Left renal cortex interstitium (tissue), 4 donors: ENCODE data around the gene PCDHB2. TPM values are rescaled to one million over a fixed set of nuclear protein-coding genes. Genes with fewer than 3 reads are reported as not detected.
"Not testable (repeated sequence)": the region's sequence is repeated elsewhere in the genome, so short reads cannot be mapped to it uniquely, and the experiment has no call there.

Source experiments
- DNase-seq, 4 donors: peaks; one replicate each; pipeline ENCODE4 v3.0.0-alpha.2; 2013; ENCODE audit warnings: low read depth in 4 of 4, low spot score in 2 of 4, missing footprints in 1 of 4
- polyA plus RNA-seq, 4 donors: library from polyadenylated mRNA; unstranded; fragments of 120-200 nt; gene quantifications; one replicate each; pipeline ENCODE4 v1.2.1, GENCODE V29; 2013; ENCODE audit not compliant: insufficient read length in 4 of 4

PCDHB2 gene
- polyA plus RNA-seq, 4 donors = 3.9 to 8.5 (median 6.3) TPM

DNA sequence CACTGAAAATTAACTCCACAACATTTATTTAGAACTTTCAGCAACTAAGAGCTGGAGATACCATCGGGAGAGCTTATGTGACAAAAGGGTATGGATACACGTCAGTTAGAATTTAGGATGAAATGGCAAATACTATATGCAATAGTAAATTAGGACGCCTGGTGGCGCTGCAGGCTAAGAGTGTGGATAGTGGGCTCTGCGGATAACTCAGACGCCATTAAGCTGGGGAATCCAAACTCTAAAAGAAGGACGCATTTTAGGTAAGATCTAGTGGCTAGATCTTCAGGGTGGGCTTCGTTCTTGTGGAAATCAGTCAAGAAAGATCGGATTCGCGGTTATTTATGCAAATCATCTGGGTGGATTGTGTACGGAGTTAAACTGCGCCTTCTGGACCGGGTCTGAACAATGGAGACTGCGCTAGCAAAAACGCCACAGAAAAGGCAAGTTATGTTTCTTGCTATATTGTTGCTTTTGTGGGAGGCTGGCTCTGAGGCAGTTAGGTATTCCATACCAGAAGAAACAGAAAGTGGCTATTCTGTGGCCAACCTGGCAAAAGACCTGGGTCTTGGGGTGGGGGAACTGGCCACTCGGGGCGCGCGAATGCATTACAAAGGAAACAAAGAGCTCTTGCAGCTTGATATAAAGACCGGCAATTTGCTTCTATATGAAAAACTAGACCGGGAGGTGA, 40.8 kb downstream of the PCDHB2 start, which contains the start of gene PCDHB5:
Gene PCDHB5 (plus strand): TSS at position 177 of the 688 bp plus-strand sequence. CDS start 229 bp downstream, at position 406.
- no peak for DNase-seq

GRCh38 chr5:141135718-141136266, 41.4 kb downstream of the PCDHB2 start:
- DNase-seq = no peak

DNA sequence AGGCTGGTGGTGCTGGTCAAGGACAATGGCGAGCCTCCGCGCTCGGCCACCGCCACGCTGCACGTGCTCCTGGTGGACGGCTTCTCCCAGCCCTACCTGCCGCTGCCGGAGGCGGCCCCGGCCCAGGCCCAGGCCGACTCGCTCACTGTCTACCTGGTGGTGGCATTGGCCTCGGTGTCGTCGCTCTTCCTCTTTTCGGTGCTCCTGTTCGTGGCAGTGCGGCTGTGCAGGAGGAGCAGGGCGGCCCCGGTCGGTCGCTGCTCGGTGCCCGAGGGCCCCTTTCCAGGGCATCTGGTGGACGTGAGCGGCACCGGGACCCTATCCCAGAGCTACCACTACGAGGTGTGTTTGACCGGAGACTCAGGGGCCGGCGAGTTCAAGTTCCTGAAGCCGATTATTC, 42.9 kb downstream of the PCDHB2 start:
- DNase-seq = not testable (repeated sequence)

Other genes with a start within 250 kb of the PCDHB2 start
- gene PCDHA9, start 246.2 kb upstream of the PCDHB2 start, polyA plus RNA-seq = under 1 TPM in 3 of 4 donors, not detected in 1; 0.03 to 0.12 (median 0.05) TPM
- 1 to 10 TPM in 1 of 4 donors, under 1 TPM in 3; 0.13 to 1.1 (median 0.75) TPM for gene PCDHA10, start 238.7 kb upstream of the PCDHB2 start, polyA plus RNA-seq
- gene PCDHA11, start 225.7 kb upstream of the PCDHB2 start, polyA plus RNA-seq = under 1 TPM; 0.21 to 0.54 (median 0.36) TPM
- gene PCDHA12, start 219.3 kb upstream of the PCDHB2 start, polyA plus RNA-seq = under 1 TPM in 3 of 4 donors, not detected in 1; 0.07 to 0.14 (median 0.11) TPM
- gene PCDHA13, start 212.5 kb upstream of the PCDHB2 start, polyA plus RNA-seq = under 1 TPM in 3 of 4 donors, not detected in 1; 0.03 to 0.07 (median 0.05) TPM
- under 1 TPM; 0.03 to 0.17 (median 0.08) TPM for gene PCDHAC1, start 168.3 kb upstream of the PCDHB2 start, polyA plus RNA-seq
- under 1 TPM; 0.49 to 0.69 (median 0.62) TPM for gene PCDHAC2, start 128.1 kb upstream of the PCDHB2 start, polyA plus RNA-seq
- gene PCDHB1, start 43.2 kb upstream of the PCDHB2 start, polyA plus RNA-seq = under 1 TPM; 0.08 to 0.10 (median 0.09) TPM
- 1 to 10 TPM; 3.0 to 4.7 (median 3.5) TPM for gene PCDHB3, start 5.9 kb downstream of the PCDHB2 start, polyA plus RNA-seq
- gene PCDHB4, start 27.2 kb downstream of the PCDHB2 start, polyA plus RNA-seq = 1 to 10 TPM; 1.3 to 2.0 (median 2.0) TPM
- 10 to 100 TPM in 1 of 4 donors, 1 to 10 TPM in 3; 5.2 to 10.2 (median 7.8) TPM for gene PCDHB5, start 40.6 kb downstream of the PCDHB2 start, polyA plus RNA-seq
- 1 to 10 TPM; 2.6 to 4.1 (median 3.2) TPM for gene PCDHB6, start 55.4 kb downstream of the PCDHB2 start, polyA plus RNA-seq
- gene PCDHB7, start 78.0 kb downstream of the PCDHB2 start, polyA plus RNA-seq = 1 to 10 TPM; 4.5 to 7.1 (median 5.0) TPM
- gene PCDHB8, start 83.2 kb downstream of the PCDHB2 start, polyA plus RNA-seq = 1 to 10 TPM; 1.5 to 4.5 (median 2.8) TPM
- 1 to 10 TPM; 4.4 to 8.8 (median 7.3) TPM for gene PCDHB16, start 87.8 kb downstream of the PCDHB2 start, polyA plus RNA-seq
- gene PCDHB9, start 92.5 kb downstream of the PCDHB2 start, polyA plus RNA-seq = 1 to 10 TPM; 3.5 to 4.4 (median 4.1) TPM
- gene PCDHB10, start 97.7 kb downstream of the PCDHB2 start, polyA plus RNA-seq = 1 to 10 TPM; 5.5 to 9.8 (median 6.6) TPM
- gene PCDHB11, start 105.0 kb downstream of the PCDHB2 start, polyA plus RNA-seq = 1 to 10 TPM; 4.9 to 6.0 (median 5.6) TPM
- gene PCDHB12, start 114.1 kb downstream of the PCDHB2 start, polyA plus RNA-seq = 1 to 10 TPM; 4.7 to 6.3 (median 5.5) TPM
- 1 to 10 TPM; 5.0 to 7.6 (median 5.4) TPM for gene PCDHB13, start 119.3 kb downstream of the PCDHB2 start, polyA plus RNA-seq
- gene PCDHB14, start 128.7 kb downstream of the PCDHB2 start, polyA plus RNA-seq = 10 to 100 TPM in 2 of 4 donors, 1 to 10 TPM in 2; 8.8 to 10.2 (median 9.8) TPM
- gene PCDHB15, start 150.8 kb downstream of the PCDHB2 start, polyA plus RNA-seq = 10 to 100 TPM; 11.1 to 16.0 (median 15.0) TPM
- under 1 TPM in 1 of 4 donors, not detected in 3; 0.14 TPM for gene SLC25A2, start 209.4 kb downstream of the PCDHB2 start, polyA plus RNA-seq
- gene TAF7, start 226.2 kb downstream of the PCDHB2 start, polyA plus RNA-seq = 100 to 1,000 TPM; 135 to 190 (median 151) TPM
- gene PCDHGA1, start 235.9 kb downstream of the PCDHB2 start, polyA plus RNA-seq = 1 to 10 TPM in 3 of 4 donors, under 1 TPM in 1; 0.93 to 1.0 (median 1.0) TPM
- gene PCDHGA2, start 244.1 kb downstream of the PCDHB2 start, polyA plus RNA-seq = 1 to 10 TPM; 4.8 to 8.4 (median 7.6) TPM
- 1 to 10 TPM; 1.6 to 4.1 (median 3.0) TPM for gene PCDHGA3, start 249.2 kb downstream of the PCDHB2 start, polyA plus RNA-seq